Caki2 (cell line): Measurements from ENCODE around the gene PHKG2. TPM values are rescaled to one million over a fixed set of nuclear protein-coding genes. Genes with fewer than 3 reads are reported as not detected.
"Not testable (repeated sequence)": the region's sequence is repeated elsewhere in the genome, so short reads cannot be mapped to it uniquely, and the experiment has no call there.

Source experiments
- DNase-seq: peaks from one replicate; pipeline ENCODE4 v3.0.0-alpha.2; 2015; ENCODE audit warnings: low read depth
- in situ Hi-C: cut with HindIII; loops from 2 replicates; pipeline ENCODE4 v1.10.0; 2016; ENCODE audit warnings: low sequenced_read_pairs, low pct_unique_long_range_greater_than_20kb, mixed read lengths
- total RNA-seq: library from RNA; depleted of rRNA; stranded (reverse); fragments of >200 nt; shearing (Covaris generic); gene quantifications from 2 replicates; pipeline ENCODE4 v1.2.3, GENCODE V29; 2014; ENCODE audit warnings: low replicate concordance; rRNA removed

The PHKG2 gene, protein sequence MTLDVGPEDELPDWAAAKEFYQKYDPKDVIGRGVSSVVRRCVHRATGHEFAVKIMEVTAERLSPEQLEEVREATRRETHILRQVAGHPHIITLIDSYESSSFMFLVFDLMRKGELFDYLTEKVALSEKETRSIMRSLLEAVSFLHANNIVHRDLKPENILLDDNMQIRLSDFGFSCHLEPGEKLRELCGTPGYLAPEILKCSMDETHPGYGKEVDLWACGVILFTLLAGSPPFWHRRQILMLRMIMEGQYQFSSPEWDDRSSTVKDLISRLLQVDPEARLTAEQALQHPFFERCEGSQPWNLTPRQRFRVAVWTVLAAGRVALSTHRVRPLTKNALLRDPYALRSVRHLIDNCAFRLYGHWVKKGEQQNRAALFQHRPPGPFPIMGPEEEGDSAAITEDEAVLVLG
- 32.0 and 53.5 TPM in 2 replicates for total RNA-seq

DNA sequence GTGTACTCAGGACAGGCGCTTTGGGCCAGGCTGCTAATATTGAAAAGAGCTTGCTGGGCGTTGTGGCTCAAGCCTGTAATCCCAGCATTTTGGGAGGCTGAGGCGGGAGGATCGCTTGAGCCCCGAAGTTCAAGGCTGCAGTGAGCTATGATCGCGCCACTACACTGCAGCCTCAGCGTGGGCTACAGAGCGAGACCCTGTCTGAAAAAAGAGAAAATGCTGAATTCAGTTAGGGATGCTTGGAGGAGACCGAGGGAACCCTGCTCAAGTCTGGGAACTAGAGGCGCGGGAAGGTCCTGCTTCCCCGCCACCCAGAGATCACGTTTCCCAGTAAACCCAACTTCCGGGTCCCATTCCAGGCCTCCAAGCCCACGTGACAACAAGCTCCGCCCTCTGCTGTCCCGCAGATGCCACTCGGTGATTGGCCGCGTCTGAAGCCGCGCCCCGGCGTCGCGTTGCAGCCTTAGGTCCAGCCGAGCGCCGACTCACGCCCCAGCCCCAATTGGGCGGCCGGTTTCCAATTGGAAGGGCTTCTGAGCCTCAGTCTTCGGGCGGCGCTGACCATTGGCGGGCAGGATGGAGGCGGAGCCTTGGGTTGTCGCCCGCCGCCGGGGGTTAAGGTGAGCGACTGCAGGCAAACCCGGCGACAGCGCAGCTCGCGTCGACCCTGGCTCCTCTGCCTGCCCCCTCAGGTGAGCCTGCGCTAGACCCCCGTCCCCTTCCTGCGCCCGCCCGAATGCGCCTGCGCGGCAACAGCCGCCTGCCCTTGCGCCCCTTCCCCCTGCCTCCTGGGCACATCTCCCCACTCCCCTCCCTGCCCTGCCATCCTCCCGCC, at the start of gene PHKG2:
TSS of gene PHKG2 (plus strand) at position 627 of the 835 bp plus-strand sequence. CDS start 396 bp downstream, outside the sequence.
- DNase-seq = peak; percentile 99
- in situ Hi-C loops = no loop called here

DNA sequence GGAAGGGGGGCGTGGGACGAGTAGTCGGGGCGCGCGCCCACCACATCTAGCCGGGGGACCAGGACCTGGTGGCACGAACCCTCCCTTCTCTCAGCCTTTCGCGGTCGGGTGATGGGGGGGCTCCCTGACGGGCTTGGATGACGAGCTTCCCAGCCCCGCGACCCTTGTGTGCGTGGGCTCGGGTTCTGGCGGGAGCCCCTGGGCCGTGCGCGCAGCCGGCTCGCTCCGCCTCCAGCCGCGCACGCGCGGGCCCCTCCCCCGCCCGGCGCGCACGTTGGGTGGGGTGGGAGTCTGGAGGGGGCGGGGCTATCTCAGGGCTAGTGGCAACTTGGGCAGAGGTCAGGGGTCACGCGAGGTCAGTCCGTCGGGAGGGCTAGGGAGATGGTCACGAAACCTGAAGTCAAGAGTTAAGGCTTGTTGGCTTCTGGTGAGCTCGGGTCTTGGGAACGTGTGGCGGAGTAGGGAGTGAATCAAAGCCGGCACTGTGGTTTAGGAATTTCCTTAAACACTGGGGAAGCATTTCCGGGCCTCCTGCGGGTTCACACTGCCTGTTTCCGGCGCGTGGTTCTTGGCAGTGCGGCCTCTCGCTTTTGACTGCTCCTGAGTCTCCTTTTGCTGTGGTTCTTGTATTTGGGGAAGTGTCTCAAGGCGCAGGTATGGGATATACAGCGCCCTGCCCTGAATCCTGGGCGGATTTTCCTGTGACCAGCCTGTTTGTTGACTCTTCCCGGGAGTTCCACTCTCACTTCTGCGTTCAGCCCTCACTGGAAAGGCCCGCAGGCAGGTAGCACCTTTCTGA, 49.2 kb upstream of the PHKG2 start, which contains the start of gene SRCAP:
TSS of gene SRCAP (plus strand) at position 356 of the 799 bp plus-strand sequence. CDS start 1,654 bp downstream, outside the sequence.
- in situ Hi-C loops = no loop called here
- peak; percentile 89 for DNase-seq

DNA sequence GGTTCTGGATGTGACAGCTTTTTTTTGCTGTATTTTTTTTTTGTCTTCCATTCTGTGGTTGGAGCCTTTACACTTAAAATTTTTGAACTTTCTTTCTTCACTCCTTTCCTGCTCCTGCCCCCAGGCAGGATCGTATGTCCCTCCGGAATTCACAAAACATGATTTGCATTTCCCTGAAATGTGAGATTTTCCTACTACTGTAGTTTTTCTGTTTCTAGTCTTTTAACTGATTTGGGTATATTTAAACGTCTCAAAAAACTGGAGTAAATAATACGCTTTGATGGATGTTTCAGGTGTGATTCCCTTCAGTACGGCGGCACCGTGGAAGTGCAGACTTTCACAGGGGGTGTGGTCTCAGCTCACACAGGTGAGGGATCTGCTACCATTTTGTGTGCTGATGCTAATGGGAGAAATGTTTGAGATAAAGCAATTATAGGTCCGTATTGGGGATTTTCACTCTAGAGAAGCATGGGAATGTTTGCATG, 48.6 kb upstream of the PHKG2 start:
- no peak for DNase-seq
- in situ Hi-C loops = no loop called here

DNA sequence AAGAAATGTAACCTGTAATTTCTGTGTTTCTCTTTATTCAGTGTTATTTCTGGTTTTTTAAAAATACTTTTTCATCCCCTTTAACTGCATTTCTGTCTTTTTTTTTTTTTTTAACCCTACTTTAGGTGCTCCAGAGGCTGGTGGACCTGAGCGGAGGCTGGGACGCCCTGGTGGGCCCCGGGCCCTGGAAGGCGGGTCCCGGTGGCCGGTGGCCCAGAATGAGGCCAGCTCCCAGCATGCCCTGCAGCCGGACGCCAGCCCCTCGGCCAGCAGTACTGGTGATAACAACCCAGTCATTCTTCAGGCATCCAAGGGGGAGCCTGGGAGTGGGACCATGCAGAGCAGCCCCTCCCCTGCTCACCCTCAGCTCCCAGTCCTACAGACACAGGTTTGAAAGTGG, 47.7 kb upstream of the PHKG2 start:
- DNase-seq = no peak

DNA sequence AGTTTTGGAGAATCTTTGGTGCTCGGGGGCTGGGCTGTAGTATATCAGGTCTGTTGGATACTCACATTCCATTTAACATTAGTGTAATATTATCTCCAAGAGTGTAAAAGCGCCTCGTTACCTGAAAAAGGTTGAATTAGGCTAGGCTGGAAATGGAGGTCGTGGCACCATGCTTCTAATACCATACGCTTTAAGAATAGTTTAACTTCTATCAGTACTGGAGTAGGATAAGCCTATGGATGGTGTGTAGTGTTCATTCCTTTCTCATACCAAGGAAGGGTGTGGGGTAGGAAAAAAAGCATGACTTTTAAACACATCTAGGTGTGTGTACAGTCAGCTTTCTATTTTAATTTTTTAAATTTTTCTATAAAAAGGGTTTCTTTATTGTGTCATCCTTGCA, 47.3 kb upstream of the PHKG2 start:
- DNase-seq = no peak
- in situ Hi-C loops = no loop called here

More for the DNA sequence above, 47.7 kb upstream of the PHKG2 start:
- in situ Hi-C loops = no loop called here

DNA sequence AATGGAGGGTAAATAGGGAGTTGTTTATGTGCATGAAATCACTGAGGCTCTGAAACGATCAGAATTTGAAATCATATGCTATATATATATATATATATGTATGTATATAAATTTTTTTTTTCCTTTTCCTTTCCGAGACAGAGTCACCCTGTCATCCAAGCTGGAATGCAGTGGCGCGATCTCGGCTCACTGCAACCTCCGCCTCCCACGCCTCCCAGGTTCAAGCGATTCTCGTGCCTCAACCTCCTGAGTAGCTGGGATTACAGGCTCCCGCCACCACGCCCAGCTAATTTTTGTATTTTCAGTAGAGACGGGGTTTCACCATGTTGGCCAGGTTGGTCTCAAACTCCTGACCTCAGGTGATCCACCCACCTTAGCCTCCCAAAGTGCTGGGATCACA, 45.2 kb upstream of the PHKG2 start:
- DNase-seq, in situ Hi-C loops: not testable (repeated sequence)

DNA sequence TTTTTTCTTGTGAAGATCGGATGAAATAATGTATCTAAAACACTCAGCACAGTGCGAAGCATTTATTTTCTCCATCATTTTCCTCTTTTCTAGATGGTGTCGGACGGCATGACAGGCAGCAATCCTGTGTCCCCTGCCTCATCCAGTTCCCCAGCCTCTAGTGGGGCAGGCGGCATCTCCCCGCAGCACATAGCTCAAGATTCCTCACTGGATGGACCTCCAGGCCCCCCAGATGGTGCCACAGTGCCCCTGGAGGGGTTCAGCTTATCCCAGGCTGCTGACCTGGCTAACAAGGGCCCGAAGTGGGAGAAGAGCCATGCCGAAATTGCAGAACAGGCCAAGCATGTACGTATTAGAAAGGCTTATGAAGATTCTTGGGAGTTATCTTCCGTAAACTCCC, 44.3 kb upstream of the PHKG2 start:
- in situ Hi-C loops = no loop called here
- no peak for DNase-seq

DNA sequence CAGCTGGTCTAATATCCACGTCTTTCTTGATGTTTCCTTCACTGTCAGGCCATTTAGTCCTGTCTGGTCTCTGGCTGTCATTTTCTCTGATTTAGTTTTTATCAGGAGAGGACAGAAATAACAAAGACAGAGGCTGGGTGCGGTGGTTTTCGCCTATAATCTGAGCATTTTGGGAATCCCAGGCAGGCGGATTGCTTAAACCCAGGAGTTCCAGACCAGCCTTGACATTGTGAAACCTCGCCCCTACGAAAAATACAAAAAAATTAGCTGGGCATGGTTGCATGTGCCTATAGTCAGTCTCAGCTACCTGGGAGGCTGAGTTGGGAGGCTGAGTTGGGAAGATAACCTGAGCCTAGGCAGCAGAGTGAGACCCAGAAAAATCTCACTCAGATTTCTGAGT, 42.2 kb upstream of the PHKG2 start:
- no peak for DNase-seq
- in situ Hi-C loops = no loop called here

DNA sequence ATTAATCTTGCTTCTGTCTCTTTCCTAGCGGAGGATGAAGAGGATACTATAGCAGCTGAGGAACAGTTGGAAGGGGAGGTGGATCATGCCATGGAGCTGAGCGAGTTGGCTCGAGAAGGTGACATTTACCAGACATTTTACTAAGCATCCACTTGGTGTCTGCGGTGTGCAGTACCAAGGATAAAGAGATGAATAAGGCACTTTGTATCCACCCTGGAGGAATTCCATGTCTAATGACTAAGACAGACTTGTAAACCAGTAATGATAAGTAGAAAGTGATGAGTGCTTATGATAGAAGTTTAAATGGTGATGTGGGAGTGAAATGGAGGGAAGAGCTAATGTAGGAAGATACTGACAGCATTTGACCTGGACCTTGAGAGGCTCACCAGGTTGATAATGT, 37.3 kb upstream of the PHKG2 start:
- in situ Hi-C loops = no loop called here

DNA sequence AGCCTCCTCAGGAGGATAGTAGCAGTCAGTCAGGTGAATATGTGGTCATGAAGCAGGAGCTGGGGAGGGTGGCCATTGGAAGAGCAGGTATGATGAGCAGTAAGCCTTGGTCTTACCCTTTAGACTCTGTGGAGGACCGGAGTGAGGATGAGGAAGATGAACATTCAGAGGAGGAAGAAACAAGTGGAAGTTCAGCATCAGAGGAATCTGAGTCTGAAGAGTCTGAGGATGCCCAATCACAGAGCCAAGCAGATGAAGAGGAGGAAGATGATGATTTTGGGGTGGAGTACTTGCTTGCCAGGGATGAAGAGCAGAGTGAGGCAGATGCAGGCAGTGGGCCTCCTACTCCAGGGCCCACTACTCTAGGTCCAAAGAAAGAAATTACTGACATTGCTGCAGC, 36.5 kb upstream of the PHKG2 start:
- in situ Hi-C loops = no loop called here
- no peak for DNase-seq

More for the DNA sequence above, 37.3 kb upstream of the PHKG2 start:
- DNase-seq = no peak

DNA sequence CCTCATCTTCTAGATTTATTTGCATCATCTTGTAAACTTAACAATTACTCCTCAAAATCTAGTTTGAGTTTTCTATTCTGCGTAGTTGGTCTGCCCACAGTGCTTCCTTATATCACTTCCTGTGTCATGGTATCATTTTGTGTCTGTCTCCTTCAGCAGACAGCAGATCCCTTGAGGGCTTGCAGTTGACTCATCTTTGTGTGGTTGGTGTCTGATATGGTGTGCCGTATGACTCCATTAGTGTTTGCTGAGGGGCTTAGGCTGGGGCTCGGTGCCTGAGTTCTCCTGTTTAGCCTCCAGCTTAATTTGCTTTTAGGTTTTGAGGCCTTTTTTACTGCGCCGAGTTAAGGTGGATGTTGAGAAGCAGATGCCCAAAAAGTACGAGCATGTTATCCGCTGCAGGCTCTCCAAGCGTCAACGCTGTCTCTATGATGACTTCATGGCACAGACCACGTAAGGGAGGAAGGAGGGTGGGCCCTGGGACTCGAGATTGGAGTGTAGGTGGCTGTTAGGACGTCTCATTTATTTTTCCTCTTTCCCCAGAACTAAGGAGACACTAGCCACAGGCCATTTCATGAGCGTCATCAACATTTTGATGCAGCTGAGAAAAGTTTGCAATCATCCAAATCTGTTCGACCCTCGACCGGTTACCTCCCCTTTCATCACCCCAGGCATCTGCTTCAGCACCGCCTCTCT, 32.3 kb upstream of the PHKG2 start:
- in situ Hi-C loops = no loop called here

DNA sequence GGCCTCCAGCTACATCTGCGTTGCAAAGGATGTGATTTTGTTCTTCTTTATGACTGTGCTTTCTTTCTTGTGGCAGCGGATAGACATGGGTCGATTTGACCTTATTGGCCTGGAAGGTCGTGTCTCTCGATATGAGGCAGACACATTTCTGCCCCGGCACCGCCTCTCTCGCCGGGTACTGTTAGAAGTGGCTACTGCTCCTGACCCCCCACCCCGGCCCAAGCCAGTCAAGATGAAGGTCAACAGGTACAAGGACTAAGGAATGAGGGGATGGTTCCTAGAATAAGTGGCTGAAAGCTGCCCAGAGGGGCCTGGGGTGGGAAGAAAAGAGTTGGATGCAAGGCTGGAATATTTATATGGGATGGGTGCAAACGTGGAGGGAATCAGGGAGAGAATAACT, 28.1 kb upstream of the PHKG2 start:
- DNase-seq = no peak
- in situ Hi-C loops = no loop called here

More for the DNA sequence above, 32.3 kb upstream of the PHKG2 start:
- no peak for DNase-seq

DNA sequence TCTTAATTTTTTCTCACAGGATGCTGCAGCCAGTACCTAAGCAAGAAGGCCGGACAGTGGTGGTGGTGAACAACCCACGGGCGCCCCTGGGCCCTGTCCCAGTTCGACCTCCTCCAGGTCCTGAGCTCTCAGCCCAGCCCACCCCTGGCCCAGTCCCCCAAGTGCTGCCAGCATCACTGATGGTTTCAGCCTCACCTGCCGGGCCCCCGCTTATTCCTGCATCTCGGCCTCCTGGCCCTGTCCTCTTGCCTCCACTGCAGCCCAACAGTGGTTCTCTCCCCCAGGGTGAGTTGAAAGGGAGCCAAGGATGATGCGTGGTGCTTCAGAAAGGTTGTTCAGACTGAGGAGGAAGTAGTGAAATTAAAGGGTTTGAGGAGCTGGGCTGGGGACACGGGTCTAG, 27.5 kb upstream of the PHKG2 start:
- in situ Hi-C loops = no loop called here
- DNase-seq = no peak

DNA sequence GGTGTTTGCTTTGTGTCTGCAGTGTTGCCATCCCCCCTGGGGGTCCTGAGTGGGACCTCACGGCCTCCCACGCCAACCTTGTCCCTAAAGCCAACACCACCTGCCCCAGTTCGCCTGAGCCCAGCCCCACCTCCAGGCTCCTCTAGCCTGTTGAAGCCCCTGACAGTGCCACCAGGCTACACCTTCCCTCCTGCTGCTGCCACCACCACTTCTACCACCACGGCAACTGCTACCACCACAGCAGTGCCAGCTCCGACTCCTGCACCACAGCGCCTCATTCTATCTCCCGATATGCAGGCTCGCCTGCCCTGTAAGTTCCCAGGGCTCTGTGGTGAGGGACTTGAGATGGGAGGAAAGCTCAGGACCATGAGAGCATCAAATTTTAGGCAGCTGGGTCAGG, 27.1 kb upstream of the PHKG2 start:
- DNase-seq = no peak
- in situ Hi-C loops = no loop called here

DNA sequence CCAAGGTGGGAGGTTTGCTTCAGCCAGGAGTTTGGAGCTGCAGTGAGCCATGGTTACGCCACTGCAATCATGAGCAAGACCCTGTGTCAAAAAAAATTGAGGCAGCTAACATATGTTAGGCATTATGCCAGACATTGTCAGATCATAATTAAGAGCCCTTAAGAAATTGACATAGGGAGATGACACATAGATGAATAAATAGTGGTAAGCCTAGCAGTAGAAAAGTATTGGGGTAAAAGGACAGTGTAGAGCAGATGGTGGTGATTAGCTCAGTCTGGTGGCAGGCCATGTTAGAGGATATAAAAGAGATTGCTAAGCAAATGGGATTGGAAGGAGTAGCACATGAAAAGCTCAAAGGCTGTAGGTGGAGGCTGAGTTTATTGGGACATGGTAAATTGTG, 26.6 kb upstream of the PHKG2 start:
- in situ Hi-C loops = no loop called here
- no peak for DNase-seq

DNA sequence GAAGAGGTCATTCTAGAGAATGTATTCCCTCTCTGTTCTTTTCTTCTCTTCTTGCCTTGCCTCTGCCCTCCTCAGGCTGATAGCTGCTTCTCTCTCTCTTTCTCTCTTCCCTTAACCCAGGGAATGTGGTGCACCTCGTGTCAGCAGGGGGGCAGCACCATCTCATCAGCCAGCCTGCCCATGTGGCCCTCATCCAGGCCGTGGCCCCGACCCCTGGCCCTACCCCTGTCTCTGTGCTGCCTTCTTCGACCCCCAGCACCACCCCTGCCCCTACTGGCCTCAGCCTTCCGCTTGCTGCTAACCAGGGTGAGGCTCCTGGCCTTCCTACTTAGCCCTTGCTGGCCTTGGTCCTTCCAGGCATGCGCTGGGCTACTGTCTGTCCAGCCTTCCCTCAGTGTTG, 25.8 kb upstream of the PHKG2 start:
- in situ Hi-C loops = no loop called here
- DNase-seq = no peak

DNA sequence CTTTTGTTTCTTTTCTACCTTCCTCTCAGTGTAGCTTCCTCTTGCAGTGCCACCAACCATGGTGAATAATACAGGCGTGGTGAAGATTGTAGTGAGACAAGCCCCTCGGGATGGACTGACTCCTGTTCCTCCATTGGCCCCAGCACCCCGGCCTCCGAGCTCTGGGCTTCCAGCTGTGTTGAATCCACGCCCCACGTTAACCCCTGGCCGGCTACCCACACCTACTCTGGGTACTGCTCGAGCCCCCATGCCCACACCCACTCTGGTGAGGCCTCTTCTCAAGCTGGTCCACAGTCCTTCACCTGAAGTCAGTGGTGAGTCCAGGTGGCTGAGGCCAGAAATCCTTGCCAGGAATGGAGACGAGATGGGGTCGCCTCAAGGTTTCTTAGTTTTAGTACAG, 25.3 kb upstream of the PHKG2 start:
- in situ Hi-C loops = no loop called here
- no peak for DNase-seq
